GM23338 (cell line): Measurements from ENCODE around the gene TAGLN. TPM values are rescaled to one million over a fixed set of nuclear protein-coding genes. Genes with fewer than 3 reads are reported as not detected.
A peak's percentile ranks its signal among the peaks of the same experiment; 100 is the strongest.

ENCODE experiments used
- ATAC-seq: fragments of 200-7000 bp; cut with Tn5 transposase; 3 replicates; pipeline ENCODE4 v1.9.1; 2020
- DNase-seq: peaks from one replicate; pipeline ENCODE4 v3.0.0-alpha.2; 2015; ENCODE audit warnings: low spot score
- H2AFZ ChIP-seq: fragments of 200-600 bp; sonication (generic); 2 replicates; pipeline ENCODE4 v1.8.0; 2016; ENCODE audit warnings: antibody characterized with exemption, mild to moderate bottlenecking, moderate library complexity
- H3F3A ChIP-seq: fragments of 200-600 bp; sonication (generic); replicated peaks from 2 replicates; pipeline ENCODE4 v1.8.0; 2017; ENCODE audit warnings: antibody characterized with exemption, mixed run types, low read depth
- H3K27ac ChIP-seq: fragments of 200-600 bp; sonication (generic); 2 replicates; pipeline ENCODE4 v1.6.1; 2016; ENCODE audit warnings: low read depth
- H3K27me3 ChIP-seq: fragments of 200-600 bp; sonication (generic); 2 replicates; pipeline ENCODE4 v1.8.0; 2016; ENCODE audit warnings: mild to moderate bottlenecking, mixed run types, moderate library complexity; ENCODE audit not compliant: insufficient read depth
- H3K36me3 ChIP-seq: fragments of 200-600 bp; sonication (generic); 2 replicates; pipeline ENCODE4 v1.8.0; 2016; ENCODE audit warnings: mild to moderate bottlenecking; ENCODE audit not compliant: insufficient read depth
- H3K4me1 ChIP-seq: fragments of 200-600 bp; sonication (generic); 2 replicates; pipeline ENCODE4 v1.8.0; 2016; ENCODE audit warnings: mild to moderate bottlenecking, moderate library complexity; ENCODE audit not compliant: insufficient read depth
- H3K4me2 ChIP-seq: fragments of 200-600 bp; sonication (generic); 2 replicates; pipeline ENCODE4 v1.7.1; 2017; ENCODE audit warnings: mixed run types
- H3K4me3 ChIP-seq: fragments of 200-600 bp; sonication (generic); 2 replicates; pipeline ENCODE4 v1.6.1; 2016; ENCODE audit warnings: mixed run types
- H3K79me2 ChIP-seq: fragments of 200-600 bp; sonication (generic); replicated peaks from 2 replicates; pipeline ENCODE4 v1.8.0; 2017; ENCODE audit warnings: mild to moderate bottlenecking; ENCODE audit not compliant: insufficient read depth
- H3K9me2 ChIP-seq: fragments of 200-600 bp; sonication (generic); 2 replicates; pipeline ENCODE4 v1.8.0; 2017; ENCODE audit not compliant: insufficient read depth
- H4K20me1 ChIP-seq: fragments of 200-600 bp; sonication (generic); replicated peaks from 2 replicates; pipeline ENCODE4 v1.8.0; 2017; ENCODE audit warnings: mild to moderate bottlenecking; ENCODE audit not compliant: insufficient read depth
- H3K27ac Mint-ChIP-seq: 2 replicates; pipeline ENCODE4 v1.8.0; 2020; ENCODE audit warnings: inconsistent platforms, mild to moderate bottlenecking, moderate library complexity, mixed read lengths
- H3K27me3 Mint-ChIP-seq: 3 replicates; pipeline ENCODE4 v1.8.0; 2022; ENCODE audit warnings: low read depth, mild to moderate bottlenecking, moderate library complexity, mixed read lengths, inconsistent platforms; ENCODE audit not compliant: insufficient read depth, poor library complexity
- H3K36me3 Mint-ChIP-seq: 3 replicates; pipeline ENCODE4 v1.8.0; 2021; ENCODE audit warnings: low read depth, mild to moderate bottlenecking, inconsistent platforms, moderate library complexity, mixed read lengths
- H3K4me1 Mint-ChIP-seq: 3 replicates; pipeline ENCODE4 v1.8.0; 2020; ENCODE audit warnings: mild to moderate bottlenecking, inconsistent platforms, mixed read lengths
- H3K4me3 Mint-ChIP-seq: 3 replicates; pipeline ENCODE4 v1.8.0; 2021; ENCODE audit warnings: moderate library complexity, mild to moderate bottlenecking, inconsistent platforms, mixed read lengths
- H3K9me3 Mint-ChIP-seq: 3 replicates; pipeline ENCODE4 v1.8.0; 2020; ENCODE audit warnings: moderate library complexity, mild to moderate bottlenecking, inconsistent platforms, mixed read lengths
- POLR2AphosphoS5 ChIP-seq: IDR thresholded peaks from 2 replicates; pipeline ENCODE4 v1.6.1; 2016; ENCODE audit warnings: antibody characterized with exemption, low read depth
- ZNF331 ChIP-seq: fragments of 250-450 bp; sonication (Bioruptor Pico); IDR thresholded peaks from 2 replicates; pipeline ENCODE4 v1.5.0; 2020; ENCODE audit warnings: low read depth, mild to moderate bottlenecking, moderate library complexity
- polyA plus RNA-seq: library from polyadenylated mRNA; unstranded; fragments of >200 nt; fragmentation: Nextera tagmentation; extraction: Ambion mirVana; gene quantifications from 2 replicates; pipeline ENCODE4 v1.2.1, GENCODE V29; 2016
- total RNA-seq: library from RNA; depleted of rRNA; stranded (reverse); fragments of >200 nt; shearing (Covaris generic); gene quantifications from 2 replicates; pipeline ENCODE4 v1.2.3, GENCODE V29; 2014
- TF ChIP-seq, protein P1 (sequence below): fragments of 250-450 bp; sonication (Bioruptor Pico); IDR thresholded peaks from 2 replicates; pipeline ENCODE4 v1.5.0; 2020; ENCODE audit warnings: mild to moderate bottlenecking, moderate library complexity
- TF ChIP-seq, protein P2 (sequence below): IDR thresholded peaks from one replicate; pipeline ENCODE4 v1.6.1; 2018; ENCODE audit warnings: antibody characterized with exemption; ENCODE audit not compliant: unreplicated experiment
- TF ChIP-seq, protein P3 (sequence below), 2 experiments: fragments of 200-600 bp in 1 of 2; sonication (generic) in 1 of 2; conservative IDR thresholded peaks; 2 replicates each; pipeline versions ENCODE4 v1.5.1 to v1.6.1; 2016 to 2017; ENCODE audit warnings: antibody characterized with exemption in 2 of 2, low read depth in 2 of 2, mild to moderate bottlenecking in 2 of 2, moderate library complexity in 1 of 2

TAGLN gene
- total and polyA plus RNA-seq, 2 experiments from 2014 or later: 86.8 to 130 TPM

DNA sequence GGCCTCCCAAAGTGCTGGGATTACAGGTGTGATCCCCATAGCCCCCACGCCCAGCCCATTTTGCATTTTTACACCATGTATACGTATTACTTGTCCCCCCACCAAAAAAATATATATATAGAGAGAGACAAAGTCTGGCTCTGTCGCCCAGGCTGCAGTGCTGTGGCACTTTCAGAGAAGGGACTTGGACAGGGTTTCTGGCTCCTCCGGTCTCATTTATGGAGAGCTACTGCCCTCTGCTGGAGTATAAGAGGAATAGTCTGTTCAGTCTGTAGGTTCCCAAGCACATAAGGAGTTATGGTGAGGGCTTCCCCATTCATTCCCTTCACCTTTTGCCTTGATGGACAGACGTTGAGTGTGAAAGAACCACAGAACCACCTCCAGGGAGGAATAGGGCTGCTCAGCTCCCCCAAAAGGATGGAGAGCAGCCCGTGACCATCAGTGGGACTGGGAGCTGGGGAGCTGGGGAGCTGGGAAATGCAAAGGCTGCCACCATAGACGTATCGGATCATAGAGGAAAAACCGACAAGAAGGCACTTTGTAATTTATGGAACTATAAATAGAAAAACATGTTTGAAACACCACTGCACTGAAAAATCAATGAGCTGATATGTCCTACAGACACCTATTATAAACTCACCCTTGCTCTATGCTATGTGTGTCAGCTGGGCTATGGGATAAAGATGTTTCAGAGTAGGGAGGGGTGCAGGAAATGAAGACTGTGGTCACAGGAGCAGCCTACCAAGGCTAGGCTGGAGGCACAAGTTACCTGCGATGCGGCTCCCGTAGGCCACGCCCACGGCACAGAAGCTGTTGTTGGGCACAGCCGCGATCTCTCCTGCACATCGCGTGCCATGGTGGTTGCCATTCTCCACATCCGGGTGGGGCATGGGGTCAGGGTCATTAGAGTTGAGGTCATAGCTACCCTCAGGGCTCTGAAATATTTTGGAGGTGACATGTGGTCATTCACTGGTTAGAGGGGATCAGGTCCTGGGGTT, 27.5 kb downstream of the TAGLN start:
- no peak overlapping the region for H3K27ac Mint-ChIP-seq
- Histone ChIP-seq H3K9me2 (no peaks in the 10 kb centered on the region), H3K27ac (no peak overlapping the region), H3K36me3 (no peaks in the 10 kb centered on the region), H3F3A (peaks cover 7% of the 10 kb centered on the region; the same call in 1 of the 2 replicates), H3K4me1 (peaks cover 7% of the 10 kb centered on the region), H3K4me2 (no peak overlapping the region), H2AFZ (no peak overlapping the region), H3K4me3 (no peak overlapping the region), H3K27me3 (no peaks in the 10 kb centered on the region), H3K79me2 (peaks cover 20% of the 10 kb centered on the region), H4K20me1 (peaks cover 11% of the 10 kb centered on the region; the same call in 1 of the 2 replicates)
- H3K27me3 Mint-ChIP-seq: peaks cover 16% of the 10 kb centered on the region
- ATAC-seq: peak; percentile 87
- TF ChIP-seq ZNF331: no peak
- TF ChIP-seq, protein P1, sequence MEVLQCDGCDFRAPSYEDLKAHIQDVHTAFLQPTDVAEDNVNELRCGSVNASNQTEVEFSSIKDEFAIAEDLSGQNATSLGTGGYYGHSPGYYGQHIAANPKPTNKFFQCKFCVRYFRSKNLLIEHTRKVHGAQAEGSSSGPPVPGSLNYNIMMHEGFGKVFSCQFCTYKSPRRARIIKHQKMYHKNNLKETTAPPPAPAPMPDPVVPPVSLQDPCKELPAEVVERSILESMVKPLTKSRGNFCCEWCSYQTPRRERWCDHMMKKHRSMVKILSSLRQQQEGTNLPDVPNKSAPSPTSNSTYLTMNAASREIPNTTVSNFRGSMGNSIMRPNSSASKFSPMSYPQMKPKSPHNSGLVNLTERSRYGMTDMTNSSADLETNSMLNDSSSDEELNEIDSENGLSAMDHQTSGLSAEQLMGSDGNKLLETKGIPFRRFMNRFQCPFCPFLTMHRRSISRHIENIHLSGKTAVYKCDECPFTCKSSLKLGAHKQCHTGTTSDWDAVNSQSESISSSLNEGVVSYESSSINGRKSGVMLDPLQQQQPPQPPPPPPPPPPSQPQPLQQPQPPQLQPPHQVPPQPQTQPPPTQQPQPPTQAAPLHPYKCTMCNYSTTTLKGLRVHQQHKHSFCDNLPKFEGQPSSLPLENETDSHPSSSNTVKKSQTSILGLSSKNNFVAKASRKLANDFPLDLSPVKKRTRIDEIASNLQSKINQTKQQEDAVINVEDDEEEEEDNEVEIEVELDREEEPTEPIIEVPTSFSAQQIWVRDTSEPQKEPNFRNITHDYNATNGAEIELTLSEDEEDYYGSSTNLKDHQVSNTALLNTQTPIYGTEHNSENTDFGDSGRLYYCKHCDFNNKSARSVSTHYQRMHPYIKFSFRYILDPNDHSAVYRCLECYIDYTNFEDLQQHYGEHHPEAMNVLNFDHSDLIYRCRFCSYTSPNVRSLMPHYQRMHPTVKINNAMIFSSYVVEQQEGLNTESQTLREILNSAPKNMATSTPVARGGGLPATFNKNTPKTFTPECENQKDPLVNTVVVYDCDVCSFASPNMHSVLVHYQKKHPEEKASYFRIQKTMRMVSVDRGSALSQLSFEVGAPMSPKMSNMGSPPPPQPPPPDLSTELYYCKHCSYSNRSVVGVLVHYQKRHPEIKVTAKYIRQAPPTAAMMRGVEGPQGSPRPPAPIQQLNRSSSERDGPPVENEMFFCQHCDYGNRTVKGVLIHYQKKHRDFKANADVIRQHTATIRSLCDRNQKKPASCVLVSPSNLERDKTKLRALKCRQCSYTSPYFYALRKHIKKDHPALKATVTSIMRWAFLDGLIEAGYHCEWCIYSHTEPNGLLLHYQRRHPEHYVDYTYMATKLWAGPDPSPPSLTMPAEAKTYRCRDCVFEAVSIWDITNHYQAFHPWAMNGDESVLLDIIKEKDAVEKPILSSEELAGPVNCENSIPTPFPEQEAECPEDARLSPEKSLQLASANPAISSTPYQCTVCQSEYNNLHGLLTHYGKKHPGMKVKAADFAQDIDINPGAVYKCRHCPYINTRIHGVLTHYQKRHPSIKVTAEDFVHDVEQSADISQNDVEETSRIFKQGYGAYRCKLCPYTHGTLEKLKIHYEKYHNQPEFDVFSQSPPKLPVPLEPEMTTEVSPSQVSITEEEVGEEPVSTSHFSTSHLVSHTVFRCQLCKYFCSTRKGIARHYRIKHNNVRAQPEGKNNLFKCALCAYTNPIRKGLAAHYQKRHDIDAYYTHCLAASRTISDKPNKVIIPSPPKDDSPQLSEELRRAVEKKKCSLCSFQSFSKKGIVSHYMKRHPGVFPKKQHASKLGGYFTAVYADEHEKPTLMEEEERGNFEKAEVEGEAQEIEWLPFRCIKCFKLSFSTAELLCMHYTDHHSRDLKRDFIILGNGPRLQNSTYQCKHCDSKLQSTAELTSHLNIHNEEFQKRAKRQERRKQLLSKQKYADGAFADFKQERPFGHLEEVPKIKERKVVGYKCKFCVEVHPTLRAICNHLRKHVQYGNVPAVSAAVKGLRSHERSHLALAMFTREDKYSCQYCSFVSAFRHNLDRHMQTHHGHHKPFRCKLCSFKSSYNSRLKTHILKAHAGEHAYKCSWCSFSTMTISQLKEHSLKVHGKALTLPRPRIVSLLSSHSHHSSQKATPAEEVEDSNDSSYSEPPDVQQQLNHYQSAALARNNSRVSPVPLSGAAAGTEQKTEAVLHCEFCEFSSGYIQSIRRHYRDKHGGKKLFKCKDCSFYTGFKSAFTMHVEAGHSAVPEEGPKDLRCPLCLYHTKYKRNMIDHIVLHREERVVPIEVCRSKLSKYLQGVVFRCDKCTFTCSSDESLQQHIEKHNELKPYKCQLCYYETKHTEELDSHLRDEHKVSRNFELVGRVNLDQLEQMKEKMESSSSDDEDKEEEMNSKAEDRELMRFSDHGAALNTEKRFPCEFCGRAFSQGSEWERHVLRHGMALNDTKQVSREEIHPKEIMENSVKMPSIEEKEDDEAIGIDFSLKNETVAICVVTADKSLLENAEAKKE (CRISPR knock-in tag): no peak
- TF ChIP-seq, protein P2, sequence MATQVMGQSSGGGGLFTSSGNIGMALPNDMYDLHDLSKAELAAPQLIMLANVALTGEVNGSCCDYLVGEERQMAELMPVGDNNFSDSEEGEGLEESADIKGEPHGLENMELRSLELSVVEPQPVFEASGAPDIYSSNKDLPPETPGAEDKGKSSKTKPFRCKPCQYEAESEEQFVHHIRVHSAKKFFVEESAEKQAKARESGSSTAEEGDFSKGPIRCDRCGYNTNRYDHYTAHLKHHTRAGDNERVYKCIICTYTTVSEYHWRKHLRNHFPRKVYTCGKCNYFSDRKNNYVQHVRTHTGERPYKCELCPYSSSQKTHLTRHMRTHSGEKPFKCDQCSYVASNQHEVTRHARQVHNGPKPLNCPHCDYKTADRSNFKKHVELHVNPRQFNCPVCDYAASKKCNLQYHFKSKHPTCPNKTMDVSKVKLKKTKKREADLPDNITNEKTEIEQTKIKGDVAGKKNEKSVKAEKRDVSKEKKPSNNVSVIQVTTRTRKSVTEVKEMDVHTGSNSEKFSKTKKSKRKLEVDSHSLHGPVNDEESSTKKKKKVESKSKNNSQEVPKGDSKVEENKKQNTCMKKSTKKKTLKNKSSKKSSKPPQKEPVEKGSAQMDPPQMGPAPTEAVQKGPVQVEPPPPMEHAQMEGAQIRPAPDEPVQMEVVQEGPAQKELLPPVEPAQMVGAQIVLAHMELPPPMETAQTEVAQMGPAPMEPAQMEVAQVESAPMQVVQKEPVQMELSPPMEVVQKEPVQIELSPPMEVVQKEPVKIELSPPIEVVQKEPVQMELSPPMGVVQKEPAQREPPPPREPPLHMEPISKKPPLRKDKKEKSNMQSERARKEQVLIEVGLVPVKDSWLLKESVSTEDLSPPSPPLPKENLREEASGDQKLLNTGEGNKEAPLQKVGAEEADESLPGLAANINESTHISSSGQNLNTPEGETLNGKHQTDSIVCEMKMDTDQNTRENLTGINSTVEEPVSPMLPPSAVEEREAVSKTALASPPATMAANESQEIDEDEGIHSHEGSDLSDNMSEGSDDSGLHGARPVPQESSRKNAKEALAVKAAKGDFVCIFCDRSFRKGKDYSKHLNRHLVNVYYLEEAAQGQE: no peak
- no peak for TF ChIP-seq POLR2AphosphoS5
- TF ChIP-seq, protein P3, sequence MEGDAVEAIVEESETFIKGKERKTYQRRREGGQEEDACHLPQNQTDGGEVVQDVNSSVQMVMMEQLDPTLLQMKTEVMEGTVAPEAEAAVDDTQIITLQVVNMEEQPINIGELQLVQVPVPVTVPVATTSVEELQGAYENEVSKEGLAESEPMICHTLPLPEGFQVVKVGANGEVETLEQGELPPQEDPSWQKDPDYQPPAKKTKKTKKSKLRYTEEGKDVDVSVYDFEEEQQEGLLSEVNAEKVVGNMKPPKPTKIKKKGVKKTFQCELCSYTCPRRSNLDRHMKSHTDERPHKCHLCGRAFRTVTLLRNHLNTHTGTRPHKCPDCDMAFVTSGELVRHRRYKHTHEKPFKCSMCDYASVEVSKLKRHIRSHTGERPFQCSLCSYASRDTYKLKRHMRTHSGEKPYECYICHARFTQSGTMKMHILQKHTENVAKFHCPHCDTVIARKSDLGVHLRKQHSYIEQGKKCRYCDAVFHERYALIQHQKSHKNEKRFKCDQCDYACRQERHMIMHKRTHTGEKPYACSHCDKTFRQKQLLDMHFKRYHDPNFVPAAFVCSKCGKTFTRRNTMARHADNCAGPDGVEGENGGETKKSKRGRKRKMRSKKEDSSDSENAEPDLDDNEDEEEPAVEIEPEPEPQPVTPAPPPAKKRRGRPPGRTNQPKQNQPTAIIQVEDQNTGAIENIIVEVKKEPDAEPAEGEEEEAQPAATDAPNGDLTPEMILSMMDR (conservative IDR thresholded peaks at IDR 0.05; ENCODE audit: low read depth in 2 of 2): peak; percentile 85 to 92
- peaks cover 16% of the 10 kb centered on the region for H3K4me1 Mint-ChIP-seq
- H3K4me3 Mint-ChIP-seq: no peak overlapping the region
- H3K9me3 Mint-ChIP-seq: no peaks in the 10 kb centered on the region
- DNase-seq: peak; percentile 90
- H3K36me3 Mint-ChIP-seq: peaks cover 23% of the 10 kb centered on the region
